ENCODE results near the gene ANO4.

Gene ANO4

GRCh38 chr12:100982511-100983183 is 188.1 kb downstream of the ANO4 start:
- H3K4me2 ChIP-seq (ENCODE audit: low read depth, low read length) = no peak overlapping the region
- H3K79me2 ChIP-seq (ENCODE audit: low read length) = no peaks in the 10 kb centered on the region
- H4K20me1 ChIP-seq (ENCODE audit: insufficient read depth, low read length) = no peaks in the 10 kb centered on the region
- no peaks in the 10 kb centered on the region for H3K9me3 ChIP-seq (replicated peaks; ENCODE audit: insufficient read depth, low read length)
- no peak overlapping the region for H3K4me3 ChIP-seq (ENCODE audit: low read length)
- H3K9me2 ChIP-seq (replicated peaks; ENCODE audit: insufficient read depth, low read length) = no peaks in the 10 kb centered on the region
- H2AFZ ChIP-seq (ENCODE audit: low read length) = no peak overlapping the region
- TF ChIP-seq CTCF (IDR thresholded peaks at IDR 0.05; ENCODE audit: low read length) = no peak
- no peak for TF ChIP-seq EZH2 (optimal IDR thresholded peaks at IDR 0.05; ENCODE audit: low read depth, low read length)
- TF ChIP-seq EZH2phosphoT487 (IDR thresholded peaks at IDR 0.05; ENCODE audit: low read length) = no peak
- no peak for DNase-seq
- H3K27ac ChIP-seq (ENCODE audit: low read length) = no peak overlapping the region
- H3K9ac ChIP-seq (ENCODE audit: low read length) = no peak overlapping the region
- H3K4me1 ChIP-seq (ENCODE audit: low read length) = peaks cover 7% of the 10 kb centered on the region
- H3K36me3 ChIP-seq (replicated peaks; ENCODE audit: insufficient read depth, low read length) = no peaks in the 10 kb centered on the region
- H3F3A ChIP-seq (ENCODE audit: insufficient read depth, low read length) = peaks cover 2% of the 10 kb centered on the region
- H3K27me3 ChIP-seq (replicated peaks; ENCODE audit: insufficient read depth, low read length) = no peaks in the 10 kb centered on the region

DNA sequence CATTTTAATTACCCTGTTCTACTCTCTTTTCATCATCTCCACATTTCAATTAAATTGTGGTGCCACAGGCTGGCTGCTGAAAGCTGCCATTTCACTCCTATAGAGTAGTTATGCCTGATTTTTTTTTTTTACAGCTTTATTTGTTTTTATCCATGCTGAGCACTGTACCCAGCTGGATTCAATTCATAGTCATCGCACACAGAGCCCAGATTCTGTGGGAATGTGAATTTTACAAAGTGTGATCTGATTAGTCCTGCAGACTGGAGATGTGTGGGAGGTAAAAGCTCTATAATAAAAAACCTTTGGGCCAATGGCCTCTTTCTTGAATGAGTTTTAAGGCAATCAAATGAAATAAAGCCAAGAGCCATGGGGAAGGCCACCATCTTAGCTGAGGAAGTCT is 190.2 kb downstream of the ANO4 start:
- Histone ChIP-seq H3K9me2 (replicated peaks; ENCODE audit: insufficient read depth, low read length) (no peaks in the 10 kb centered on the region), H3K27me3 (replicated peaks; ENCODE audit: insufficient read depth, low read length) (peaks cover under 1% of the 10 kb centered on the region; the same call in 1 of the 2 replicates), H3K36me3 (replicated peaks; ENCODE audit: insufficient read depth, low read length) (no peaks in the 10 kb centered on the region), H3K4me2 (ENCODE audit: low read depth, low read length) (no peak overlapping the region), H3K4me3 (ENCODE audit: low read length) (no peak overlapping the region), H4K20me1 (ENCODE audit: insufficient read depth, low read length) (no peaks in the 10 kb centered on the region), H3F3A (ENCODE audit: insufficient read depth, low read length) (peaks cover 10% of the 10 kb centered on the region), H3K79me2 (ENCODE audit: low read length) (no peaks in the 10 kb centered on the region), H3K9me3 (replicated peaks; ENCODE audit: insufficient read depth, low read length) (no peaks in the 10 kb centered on the region), H3K4me1 (ENCODE audit: low read length) (peaks cover 9% of the 10 kb centered on the region), H3K27ac (ENCODE audit: low read length) (no peak overlapping the region), H2AFZ (ENCODE audit: low read length) (no peak overlapping the region), H3K9ac (ENCODE audit: low read length) (no peak overlapping the region)
- no peak for DNase-seq
- TF ChIP-seq EZH2phosphoT487 (IDR thresholded peaks at IDR 0.05; ENCODE audit: low read length) (no peak), CTCF (IDR thresholded peaks at IDR 0.05; ENCODE audit: low read length) (no peak), EZH2 (optimal IDR thresholded peaks at IDR 0.05; ENCODE audit: low read depth, low read length) (no peak)

DNA sequence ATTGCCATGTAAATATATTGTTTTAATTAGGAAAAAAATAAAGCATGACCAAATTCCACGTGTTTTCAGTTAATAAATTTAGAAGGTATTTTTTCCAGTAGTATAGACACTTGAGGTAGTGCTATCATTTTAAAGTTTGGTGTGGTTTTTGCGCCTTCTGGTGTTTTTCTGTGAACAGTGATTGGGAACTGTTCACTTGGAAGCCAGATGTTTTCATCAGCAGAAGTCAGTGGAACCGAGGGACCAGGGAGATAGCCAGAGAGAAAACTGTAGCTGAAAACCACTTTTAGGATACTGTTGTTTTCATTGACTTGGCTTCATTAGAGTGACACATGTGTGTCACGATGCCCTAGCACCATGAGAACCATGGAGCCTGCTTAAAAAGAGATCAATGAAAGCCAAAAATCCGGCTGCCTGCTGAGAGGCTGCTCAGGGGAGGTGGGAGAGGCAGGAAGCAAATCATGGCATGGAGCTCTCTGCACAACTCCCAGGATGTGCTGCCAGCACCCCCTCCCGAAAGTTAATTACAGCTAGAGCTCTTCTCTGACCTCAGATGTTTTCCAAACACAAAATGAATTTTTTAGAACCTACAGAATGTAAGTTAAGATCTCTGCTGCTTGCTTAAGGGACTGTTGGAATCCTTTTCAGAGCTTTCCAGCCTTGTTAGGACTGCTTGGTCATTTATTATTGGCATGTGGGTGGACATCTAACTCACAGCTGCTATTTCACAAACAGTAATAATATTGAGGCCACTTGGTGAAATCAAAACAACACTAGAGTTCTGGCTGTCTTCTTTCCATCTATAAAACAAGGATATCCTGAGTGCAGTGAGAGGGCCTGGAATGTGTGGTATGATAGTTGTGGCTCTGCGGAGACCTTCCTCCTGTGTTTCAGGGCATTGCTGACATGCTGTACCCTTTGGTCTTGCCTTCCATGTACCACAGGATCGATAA is 192.3 kb downstream of the ANO4 start:
- Histone ChIP-seq H3K9me3 (replicated peaks; ENCODE audit: insufficient read depth, low read length) (no peaks in the 10 kb centered on the region), H3K36me3 (replicated peaks; ENCODE audit: insufficient read depth, low read length) (no peaks in the 10 kb centered on the region), H3K4me2 (ENCODE audit: low read depth, low read length) (no peak overlapping the region), H3K4me3 (ENCODE audit: low read length) (no peak overlapping the region), H3K4me1 (ENCODE audit: low read length) (peaks cover 9% of the 10 kb centered on the region), H3K27ac (ENCODE audit: low read length) (no peak overlapping the region), H3K9me2 (replicated peaks; ENCODE audit: insufficient read depth, low read length) (no peaks in the 10 kb centered on the region), H3K27me3 (replicated peaks; ENCODE audit: insufficient read depth, low read length) (peaks cover 21% of the 10 kb centered on the region), H4K20me1 (ENCODE audit: insufficient read depth, low read length) (no peaks in the 10 kb centered on the region), H2AFZ (ENCODE audit: low read length) (no peak overlapping the region), H3K79me2 (ENCODE audit: low read length) (no peaks in the 10 kb centered on the region), H3F3A (ENCODE audit: insufficient read depth, low read length) (peaks cover 10% of the 10 kb centered on the region), H3K9ac (ENCODE audit: low read length) (no peak overlapping the region)
- DNase-seq = no peak
- no peak for TF ChIP-seq EZH2 (optimal IDR thresholded peaks at IDR 0.05; ENCODE audit: low read depth, low read length)
- no peak for TF ChIP-seq EZH2phosphoT487 (IDR thresholded peaks at IDR 0.05; ENCODE audit: low read length)
- TF ChIP-seq CTCF (IDR thresholded peaks at IDR 0.05; ENCODE audit: low read length) = no peak
